Hematopoietic multipotent progenitor cell treated with erythropoietin and hydrocortisone succinate and interleukin-3 and kit ligand, for 6 days (in vitro differentiated cells): Measurements from ENCODE around the gene BET1.
A peak's percentile ranks its signal among the peaks of the same experiment; 100 is the strongest.
"Not testable (repeated sequence)": the region's sequence is repeated elsewhere in the genome, so short reads cannot be mapped to it uniquely, and the experiment has no call there.

ENCODE experiments used
- DNase-seq: peaks from one replicate; pipeline ENCODE4 v3.0.0-alpha.2; 2015

Gene BET1

GRCh38 chr7:94004024-94004951 lies at the start of gene BET1:
TSS of gene BET1 (minus strand) at chr7:94004355. CDS start at chr7:94004216, 139 bp downstream.
- peak; percentile 99 for DNase-seq

- DNase-seq: no peak
These were observed 49.4 kb upstream of the BET1 start for GRCh38 chr7:94053532-94053931.

- no peak for DNase-seq
These were observed 48.4 kb upstream of the BET1 start for GRCh38 chr7:94052398-94053180.

- peak; percentile 62 for DNase-seq
These were observed 45.9 kb upstream of the BET1 start for GRCh38 chr7:94050046-94050445.

GRCh38 chr7:94049615-94050014 lies 45.5 kb upstream of the BET1 start:
- no peak for DNase-seq

- DNase-seq: no peak
These were observed 44.6 kb upstream of the BET1 start for GRCh38 chr7:94048755-94049154.

- no peak for DNase-seq
These were observed 43.8 kb upstream of the BET1 start for GRCh38 chr7:94047956-94048355.

- no peak for DNase-seq
These were observed 41.4 kb upstream of the BET1 start for GRCh38 chr7:94045581-94045980.

GRCh38 chr7:94044806-94045205 lies 40.7 kb upstream of the BET1 start:
- DNase-seq: no peak

- no peak for DNase-seq
These were observed 39.1 kb upstream of the BET1 start for GRCh38 chr7:94043299-94043698.

- DNase-seq: no peak
These were observed 38.2 kb upstream of the BET1 start for GRCh38 chr7:94042381-94042780.

- no peak for DNase-seq
These were observed 37.4 kb upstream of the BET1 start for GRCh38 chr7:94041529-94041928.

GRCh38 chr7:94040254-94040653 lies 36.1 kb upstream of the BET1 start:
- no peak for DNase-seq

GRCh38 chr7:94039368-94040035 lies 35.3 kb upstream of the BET1 start:
- DNase-seq: no peak

- no peak for DNase-seq
These were observed 27.7 kb upstream of the BET1 start for GRCh38 chr7:94031865-94032264.

- no peak for DNase-seq
These were observed 26.5 kb upstream of the BET1 start for GRCh38 chr7:94030634-94031033.

GRCh38 chr7:94029976-94030375 lies 25.8 kb upstream of the BET1 start:
- DNase-seq: no peak

- no peak for DNase-seq
These were observed 24.6 kb upstream of the BET1 start for GRCh38 chr7:94028768-94029167.

- DNase-seq: not testable (repeated sequence)
These were observed 22.5 kb upstream of the BET1 start for GRCh38 chr7:94026619-94027018.

GRCh38 chr7:94022550-94022949 lies 18.4 kb upstream of the BET1 start:
- no peak for DNase-seq

GRCh38 chr7:94016786-94017185 lies 12.6 kb upstream of the BET1 start:
- no peak for DNase-seq

- DNase-seq: no peak
These were observed 11.4 kb upstream of the BET1 start for GRCh38 chr7:94015538-94015937.

GRCh38 chr7:94012746-94013145 lies 8.6 kb upstream of the BET1 start:
- peak; percentile 10 for DNase-seq
